GM08714 (cell line): ENCODE measurements around the gene AQP2.

ENCODE experiments used
- H3K4me3 ChIP-seq: fragments of 200-500 bp; sonication (Bioruptor generic); 2 replicates; pipeline ENCODE4 v1.5.1; 2014; ENCODE audit warnings: mild to moderate bottlenecking, low read length, inconsistent platforms
- ZNF274 ChIP-seq: IDR thresholded peaks from 2 replicates; pipeline ENCODE4 v1.6.1; 2012; ENCODE audit warnings: mild to moderate bottlenecking, low read depth, low read length

AQP2 gene

GRCh38 chr12:49925433-49926204 is 24.9 kb upstream of the AQP2 start:
- no peak overlapping the region for H3K4me3 ChIP-seq
- no peak for TF ChIP-seq ZNF274

DNA sequence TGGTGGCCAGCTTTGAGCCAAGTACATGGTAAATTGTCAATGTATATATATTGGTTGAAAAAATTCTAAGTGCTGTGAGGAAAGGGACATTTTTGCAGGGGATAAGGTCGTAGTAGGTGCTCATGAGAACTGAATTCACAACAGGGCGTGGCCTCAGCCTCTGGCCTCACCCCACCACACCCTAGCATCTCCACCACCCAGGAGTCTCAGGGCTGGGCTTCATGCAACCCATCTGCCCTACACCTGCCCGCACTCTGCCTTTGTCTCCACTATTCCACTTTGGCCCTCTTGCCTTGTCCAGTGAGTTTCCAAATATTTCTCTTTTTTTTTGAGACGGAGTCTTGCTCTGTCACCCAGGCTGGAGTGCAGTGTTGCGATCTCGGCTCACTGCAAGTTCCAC is 22.1 kb upstream of the AQP2 start:
- no peak for TF ChIP-seq ZNF274

GRCh38 chr12:49929581-49929980 is 21.0 kb upstream of the AQP2 start:
- H3K4me3 ChIP-seq, result no peak overlapping the region
- no peak for TF ChIP-seq ZNF274

More for the DNA sequence above, 22.1 kb upstream of the AQP2 start:
- H3K4me3 ChIP-seq, result no peak overlapping the region

DNA sequence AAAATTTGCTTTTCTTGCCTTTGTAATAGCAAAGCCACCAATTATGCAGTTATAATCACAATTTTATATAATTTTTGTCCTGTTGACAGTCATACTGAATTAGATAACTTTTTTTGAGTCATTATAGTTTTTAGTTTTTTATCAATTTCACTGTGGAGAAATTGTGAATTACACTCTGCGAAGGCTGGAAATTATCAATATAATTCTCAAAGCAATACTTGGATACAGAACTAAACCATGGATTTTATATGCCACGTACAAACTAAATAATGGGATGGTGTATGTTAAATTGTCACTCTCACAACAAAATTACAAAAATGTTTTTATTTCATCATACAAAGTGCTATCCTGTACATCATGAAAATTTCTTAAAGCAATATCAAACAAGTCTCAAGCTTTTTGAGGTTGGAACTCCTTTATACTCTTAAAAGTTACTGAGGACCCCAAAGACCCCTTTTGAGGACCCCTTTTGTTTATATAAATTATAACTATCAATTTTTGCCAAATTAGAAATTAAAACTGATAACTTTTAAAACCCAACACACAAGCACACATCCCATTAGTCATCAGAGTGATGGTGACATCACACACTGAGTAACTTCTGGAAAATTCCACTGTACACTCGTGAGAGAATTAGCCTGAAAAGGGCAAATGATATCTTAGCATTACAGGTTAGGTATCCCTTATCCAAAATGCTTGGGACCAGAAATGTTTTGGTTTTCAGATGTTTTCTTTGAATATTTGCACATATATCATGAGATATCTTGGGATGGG is 19.8 kb upstream of the AQP2 start:
- H3K4me3 ChIP-seq, result no peak overlapping the region
- no peak for TF ChIP-seq ZNF274

- H3K4me3 ChIP-seq, result no peak overlapping the region
- no peak for TF ChIP-seq ZNF274
Measured at GRCh38 chr12:49932023-49932422, 18.5 kb upstream of the AQP2 start.

DNA sequence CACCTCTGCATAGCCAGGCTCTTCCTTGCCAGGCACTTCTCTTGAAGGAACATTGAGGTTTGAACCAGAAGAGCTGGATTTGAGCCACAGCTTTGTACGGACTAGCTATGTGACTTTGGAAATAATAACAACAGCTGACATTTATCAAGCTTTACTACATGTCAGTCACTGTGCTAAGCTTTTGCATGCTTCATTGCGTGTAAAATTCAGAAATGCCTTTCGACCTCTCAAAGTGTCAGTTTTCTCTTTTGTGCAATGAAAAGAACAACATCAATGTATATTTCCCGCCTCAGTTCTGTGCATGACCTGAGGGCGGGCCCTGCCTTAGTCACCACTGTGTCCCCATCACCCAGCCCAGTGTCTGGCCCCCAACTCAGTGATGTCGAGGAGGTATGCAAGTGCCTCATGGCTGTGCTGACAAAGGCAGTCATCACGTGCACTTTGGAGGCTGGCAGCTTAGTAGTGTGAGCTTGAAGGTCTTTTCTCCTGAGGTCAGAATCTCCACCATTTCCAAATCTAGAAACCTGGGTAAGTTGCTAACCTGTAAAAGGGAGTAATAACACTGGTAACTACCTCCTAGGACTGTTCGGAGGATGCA is 17.9 kb upstream of the AQP2 start:
- TF ChIP-seq ZNF274, result no peak
- H3K4me3 ChIP-seq, result no peak overlapping the region

- no peak for TF ChIP-seq ZNF274
- H3K4me3 ChIP-seq, result no peak overlapping the region
Measured at GRCh38 chr12:49933796-49934195, 16.7 kb upstream of the AQP2 start.

DNA sequence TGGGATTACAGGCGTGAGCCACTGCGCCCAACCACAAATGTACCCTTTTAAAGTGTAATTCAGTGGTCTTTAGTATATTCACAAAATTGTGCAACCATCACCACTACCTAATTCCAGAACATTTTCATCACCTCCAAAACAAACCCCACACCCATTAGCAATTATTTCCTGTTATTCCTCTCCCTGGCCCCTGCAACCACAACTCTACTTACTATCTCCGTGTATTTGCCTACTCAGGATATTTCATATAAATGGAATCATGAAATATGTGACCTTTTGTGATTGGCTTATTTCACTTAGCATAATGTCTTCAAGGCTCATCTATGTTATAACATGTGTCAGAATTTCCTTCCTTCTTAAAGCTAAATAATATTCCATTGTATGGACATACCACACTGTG is 16.0 kb upstream of the AQP2 start:
- no peak overlapping the region for H3K4me3 ChIP-seq
- TF ChIP-seq ZNF274, result no peak

DNA sequence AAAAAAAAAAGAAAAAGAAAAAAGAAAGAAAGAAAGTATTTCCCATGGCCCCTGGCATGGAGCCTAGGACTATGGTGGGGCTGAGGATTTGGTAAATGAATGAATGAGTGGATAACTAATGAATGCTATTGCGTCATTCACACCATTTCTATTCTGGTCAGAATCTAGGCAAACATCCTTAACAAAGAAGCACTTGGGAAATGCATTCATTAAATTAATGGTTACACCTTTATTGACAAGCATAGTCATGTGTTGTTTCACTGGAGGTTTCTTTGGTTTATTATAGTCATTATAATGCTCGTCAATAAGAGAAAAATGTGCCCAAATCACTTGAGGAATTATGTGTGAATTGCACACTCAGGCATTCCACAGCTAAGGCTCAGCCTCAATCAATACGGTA is 13.6 kb upstream of the AQP2 start:
- no peak for TF ChIP-seq ZNF274
- H3K4me3 ChIP-seq, result no peak overlapping the region

GRCh38 chr12:49937639-49938300 is 12.8 kb upstream of the AQP2 start:
- TF ChIP-seq ZNF274, result no peak
- no peak overlapping the region for H3K4me3 ChIP-seq

DNA sequence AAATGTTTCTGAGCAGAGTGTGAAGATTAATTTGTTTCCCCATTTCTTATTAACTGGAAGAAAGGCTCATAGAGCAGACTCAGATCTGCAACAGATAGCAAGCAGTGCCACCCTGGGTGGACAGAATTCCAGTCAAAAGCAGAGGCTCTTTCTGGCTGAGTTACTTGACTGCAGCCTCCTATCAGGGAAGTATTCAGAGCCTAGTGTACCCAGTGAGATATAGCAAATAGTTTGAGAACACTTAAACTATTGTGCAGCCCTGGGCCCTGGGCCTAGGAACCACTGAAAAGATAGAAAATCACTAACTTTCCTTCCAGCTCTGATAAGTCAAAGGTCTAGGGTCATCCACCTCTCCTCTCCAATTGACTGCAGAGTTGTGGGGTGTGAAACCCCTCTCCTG is 11.2 kb upstream of the AQP2 start:
- no peak overlapping the region for H3K4me3 ChIP-seq
- no peak for TF ChIP-seq ZNF274

GRCh38 chr12:49939707-49940106 is 10.8 kb upstream of the AQP2 start:
- H3K4me3 ChIP-seq, result no peak overlapping the region
- TF ChIP-seq ZNF274, result no peak

DNA sequence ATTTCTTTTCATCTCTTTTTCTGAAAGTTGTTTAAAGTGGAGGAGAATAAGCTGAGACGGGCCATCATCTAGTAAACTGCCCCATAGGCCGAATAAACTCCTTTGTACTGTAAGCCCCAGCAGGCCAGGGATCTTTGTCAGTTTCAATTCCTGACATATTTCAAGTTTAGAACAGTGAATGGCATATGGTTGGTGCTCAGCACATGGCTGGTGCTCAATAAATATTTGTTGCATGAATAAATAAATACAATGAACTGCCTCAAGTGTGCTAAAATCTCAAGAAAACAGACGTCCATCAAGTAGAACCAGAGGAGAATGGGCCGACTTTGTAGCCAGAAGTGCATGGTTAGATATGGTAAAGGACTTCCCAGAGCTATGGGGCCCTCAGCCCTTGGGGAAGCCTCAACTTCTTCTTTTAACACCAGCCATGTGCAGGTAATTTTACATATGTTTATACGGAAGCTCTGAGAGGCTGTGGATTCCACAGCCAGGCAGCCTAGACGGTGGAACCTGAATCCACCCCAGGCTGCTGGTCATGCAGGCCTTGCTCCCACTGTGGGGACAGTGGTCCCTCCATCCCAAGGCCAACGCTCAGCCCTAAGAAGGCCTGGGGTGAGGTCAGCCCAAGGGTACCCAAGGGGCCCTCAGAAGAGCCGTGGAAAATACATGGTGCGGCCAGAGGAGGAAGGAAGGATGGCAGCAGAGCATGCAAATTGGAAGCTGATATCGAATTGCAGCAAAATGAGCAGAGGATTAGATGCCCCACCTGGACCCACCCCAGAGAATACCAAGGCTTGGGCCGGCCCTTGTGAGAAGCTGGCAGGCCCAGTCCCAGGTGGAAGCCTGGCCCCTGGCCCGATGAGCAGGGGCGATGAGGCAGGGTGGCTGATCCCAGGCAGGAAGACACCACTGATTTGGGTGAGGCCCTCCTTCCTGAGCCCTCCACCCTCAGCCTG is 8.7 kb upstream of the AQP2 start:
- no peak overlapping the region for H3K4me3 ChIP-seq
- no peak for TF ChIP-seq ZNF274
